ENCODE results near the gene ARL6IP4.

The ARL6IP4 gene

GRCh38 chr12:122969676-122970075 is 10.8 kb upstream of the ARL6IP4 start:
- Histone ChIP-seq H3K9me3 (ENCODE audit: control insufficient read depth, insufficient read depth, low read length) (no peaks in the 10 kb centered on the region), H3K27me3 (ENCODE audit: control insufficient read depth, insufficient read depth, low read length) (no peaks in the 10 kb centered on the region), H3K4me1 (ENCODE audit: control insufficient read depth, insufficient read depth, low read length) (peaks cover 2% of the 10 kb centered on the region; the same call in 1 of the 2 replicates), H3K27ac (ENCODE audit: low read length) (no peak overlapping the region), H3K36me3 (ENCODE audit: control insufficient read depth, insufficient read depth, low read length) (no peaks in the 10 kb centered on the region), H3K4me3 (ENCODE audit: low read length) (no peak overlapping the region)
- DNase-seq (ENCODE audit: low read depth, low spot score), result no peak
- WGBS (ENCODE audit: insufficient coverage, insufficient read length), result no CpG with 5 or more reads among the region's 4 CpGs

- Histone ChIP-seq H3K4me1 (ENCODE audit: control insufficient read depth, insufficient read depth, low read length) (no peaks in the 10 kb centered on the region), H3K9me3 (ENCODE audit: control insufficient read depth, insufficient read depth, low read length) (no peaks in the 10 kb centered on the region), H3K27ac (ENCODE audit: low read length) (no peak overlapping the region), H3K4me3 (ENCODE audit: low read length) (peak overlapping the region; percentile 100; the same call in 1 of the 2 replicates), H3K27me3 (ENCODE audit: control insufficient read depth, insufficient read depth, low read length) (no peaks in the 10 kb centered on the region), H3K36me3 (ENCODE audit: control insufficient read depth, insufficient read depth, low read length) (no peaks in the 10 kb centered on the region; the same call in 1 of the 2 replicates)
- no CpG with 5 or more reads among the region's 32 CpGs for WGBS (ENCODE audit: insufficient coverage, insufficient read length)
- DNase-seq (ENCODE audit: low read depth, low spot score), result peak; percentile 93
Measured at GRCh38 chr12:122974274-122974891, 6.1 kb upstream of the ARL6IP4 start.

GRCh38 chr12:122974892-122975789 is 5.3 kb upstream of the ARL6IP4 start, which contains the start of gene OGFOD2:
Gene OGFOD2 (plus strand): TSS chr12:122975244. CDS start chr12:122975252, 8 bp downstream.
- Histone ChIP-seq H3K4me1 (ENCODE audit: control insufficient read depth, insufficient read depth, low read length) (no peaks in the 10 kb centered on the region), H3K4me3 (ENCODE audit: low read length) (peak within 1 kb of the TSS; percentile 100), H3K27me3 (ENCODE audit: control insufficient read depth, insufficient read depth, low read length) (no peaks in the 10 kb centered on the region), H3K9me3 (ENCODE audit: control insufficient read depth, insufficient read depth, low read length) (no peaks in the 10 kb centered on the region), H3K27ac (ENCODE audit: low read length) (no peak within 1 kb of the TSS), H3K36me3 (ENCODE audit: control insufficient read depth, insufficient read depth, low read length) (no peaks in the 10 kb centered on the region; the same call in 1 of the 2 replicates)
- WGBS (ENCODE audit: insufficient coverage, insufficient read length), result no CpG with 5 or more reads among the region's 66 CpGs
- DNase-seq (ENCODE audit: low read depth, low spot score), result peak; percentile 70

GRCh38 chr12:122975790-122976647 is 4.5 kb upstream of the ARL6IP4 start:
- no CpG with 5 or more reads among the region's 8 CpGs for WGBS (ENCODE audit: insufficient coverage, insufficient read length)
- no peak overlapping the region for H3K27ac ChIP-seq (ENCODE audit: low read length)
- no peak for DNase-seq (ENCODE audit: low read depth, low spot score)
- H3K4me3 ChIP-seq (ENCODE audit: low read length), result peak overlapping the region; percentile 100; the same call in 1 of the 2 replicates
- no peaks in the 10 kb centered on the region for H3K4me1 ChIP-seq (ENCODE audit: control insufficient read depth, insufficient read depth, low read length)
- H3K9me3 ChIP-seq (ENCODE audit: control insufficient read depth, insufficient read depth, low read length), result no peaks in the 10 kb centered on the region
- H3K36me3 ChIP-seq (ENCODE audit: control insufficient read depth, insufficient read depth, low read length), result no peaks in the 10 kb centered on the region; the same call in 1 of the 2 replicates
- H3K27me3 ChIP-seq (ENCODE audit: control insufficient read depth, insufficient read depth, low read length), result no peaks in the 10 kb centered on the region

- H3K36me3 ChIP-seq (ENCODE audit: control insufficient read depth, insufficient read depth, low read length), result no peaks in the 10 kb centered on the region; the same call in 1 of the 2 replicates
- H3K9me3 ChIP-seq (ENCODE audit: control insufficient read depth, insufficient read depth, low read length), result no peaks in the 10 kb centered on the region
- H3K4me3 ChIP-seq (ENCODE audit: low read length), result no peak overlapping the region
- no peak for DNase-seq (ENCODE audit: low read depth, low spot score)
- H3K4me1 ChIP-seq (ENCODE audit: control insufficient read depth, insufficient read depth, low read length), result no peaks in the 10 kb centered on the region
- no CpG with 5 or more reads among the region's 15 CpGs for WGBS (ENCODE audit: insufficient coverage, insufficient read length)
- H3K27ac ChIP-seq (ENCODE audit: low read length), result no peak overlapping the region
- H3K27me3 ChIP-seq (ENCODE audit: control insufficient read depth, insufficient read depth, low read length), result no peaks in the 10 kb centered on the region
Measured at GRCh38 chr12:122976648-122976975, 3.9 kb upstream of the ARL6IP4 start.

GRCh38 chr12:122977153-122977552 is 3.3 kb upstream of the ARL6IP4 start:
- WGBS (ENCODE audit: insufficient coverage, insufficient read length), result no CpG with 5 or more reads among the region's 6 CpGs
- Histone ChIP-seq H3K27ac (ENCODE audit: low read length) (no peak overlapping the region), H3K9me3 (ENCODE audit: control insufficient read depth, insufficient read depth, low read length) (no peaks in the 10 kb centered on the region), H3K27me3 (ENCODE audit: control insufficient read depth, insufficient read depth, low read length) (no peaks in the 10 kb centered on the region), H3K4me3 (ENCODE audit: low read length) (no peak overlapping the region), H3K4me1 (ENCODE audit: control insufficient read depth, insufficient read depth, low read length) (peaks cover 1% of the 10 kb centered on the region; the same call in 1 of the 2 replicates), H3K36me3 (ENCODE audit: control insufficient read depth, insufficient read depth, low read length) (no peaks in the 10 kb centered on the region; the same call in 1 of the 2 replicates)
- no peak for DNase-seq (ENCODE audit: low read depth, low spot score)

- Histone ChIP-seq H3K4me3 (ENCODE audit: low read length) (no peak overlapping the region), H3K36me3 (ENCODE audit: control insufficient read depth, insufficient read depth, low read length) (no peaks in the 10 kb centered on the region; the same call in 1 of the 2 replicates), H3K9me3 (ENCODE audit: control insufficient read depth, insufficient read depth, low read length) (no peaks in the 10 kb centered on the region), H3K27ac (ENCODE audit: low read length) (no peak overlapping the region), H3K4me1 (ENCODE audit: control insufficient read depth, insufficient read depth, low read length) (peaks cover 1% of the 10 kb centered on the region; the same call in 1 of the 2 replicates), H3K27me3 (ENCODE audit: control insufficient read depth, insufficient read depth, low read length) (no peaks in the 10 kb centered on the region)
- WGBS (ENCODE audit: insufficient coverage, insufficient read length), result no CpG with 5 or more reads among the region's 9 CpGs
- DNase-seq (ENCODE audit: low read depth, low spot score), result no peak
Measured at GRCh38 chr12:122977655-122978392, 2.7 kb upstream of the ARL6IP4 start.

- H3K4me3 ChIP-seq (ENCODE audit: low read length), result no peak overlapping the region
- no peaks in the 10 kb centered on the region for H3K27me3 ChIP-seq (ENCODE audit: control insufficient read depth, insufficient read depth, low read length)
- H3K9me3 ChIP-seq (ENCODE audit: control insufficient read depth, insufficient read depth, low read length), result no peaks in the 10 kb centered on the region
- no CpG with 5 or more reads among the region's 21 CpGs for WGBS (ENCODE audit: insufficient coverage, insufficient read length)
- no peak overlapping the region for H3K27ac ChIP-seq (ENCODE audit: low read length)
- H3K4me1 ChIP-seq (ENCODE audit: control insufficient read depth, insufficient read depth, low read length), result peaks cover 2% of the 10 kb centered on the region; the same call in 1 of the 2 replicates
- no peak for DNase-seq (ENCODE audit: low read depth, low spot score)
- peaks cover 5% of the 10 kb centered on the region for H3K36me3 ChIP-seq (ENCODE audit: control insufficient read depth, insufficient read depth, low read length)
Measured at GRCh38 chr12:122978507-122978955, 1.9 kb upstream of the ARL6IP4 start.

GRCh38 chr12:122979001-122979907 is 1.2 kb upstream of the ARL6IP4 start:
- Histone ChIP-seq H3K4me3 (ENCODE audit: low read length) (peak overlapping the region; percentile 83; the same call in 1 of the 2 replicates), H3K4me1 (ENCODE audit: control insufficient read depth, insufficient read depth, low read length) (peaks cover 2% of the 10 kb centered on the region; the same call in 1 of the 2 replicates), H3K9me3 (ENCODE audit: control insufficient read depth, insufficient read depth, low read length) (no peaks in the 10 kb centered on the region), H3K36me3 (ENCODE audit: control insufficient read depth, insufficient read depth, low read length) (peaks cover 5% of the 10 kb centered on the region), H3K27ac (ENCODE audit: low read length) (no peak overlapping the region), H3K27me3 (ENCODE audit: control insufficient read depth, insufficient read depth, low read length) (no peaks in the 10 kb centered on the region)
- no peak for DNase-seq (ENCODE audit: low read depth, low spot score)
- WGBS (ENCODE audit: insufficient coverage, insufficient read length), result no CpG with 5 or more reads among the region's 28 CpGs
